Peyer's patch (tissue), 4 donors: ENCODE measurements around the gene MOB3C. TPM values are rescaled to one million over a fixed set of nuclear protein-coding genes. Genes with fewer than 3 reads are reported as not detected.
A peak's percentile ranks its signal among the peaks of the same experiment; 100 is the strongest.
"Not testable (repeated sequence)": the region's sequence is repeated elsewhere in the genome, so short reads cannot be mapped to it uniquely, and the experiment has no call there.

Experiments
- DNase-seq, 3 donors: peaks; one replicate each; pipeline ENCODE4 v3.0.0-alpha.2; 2017 to 2019
- H3K27ac ChIP-seq, 4 donors: fragments of 200-600 bp; sonication (generic); one replicate each; pipeline ENCODE4 v1.5.1; 2016 to 2019
- H3K27me3 ChIP-seq, 2 donors: fragments of 200-600 bp; sonication (generic); one replicate each; pipeline ENCODE4 v1.5.1; 2019
- H3K36me3 ChIP-seq, 3 donors: fragments of 200-600 bp; sonication (generic); one replicate each; pipeline ENCODE4 v1.5.1; 2016 to 2019
- H3K4me1 ChIP-seq, 4 donors: fragments of 200-600 bp; sonication (generic); one replicate each; pipeline ENCODE4 v1.5.1; 2016 to 2019
- H3K4me3 ChIP-seq, 4 donors: fragments of 200-600 bp; sonication (generic); 1 replicate in 3 of 4; 2 replicates in 1 of 4; pipeline ENCODE4 v1.5.1; 2016 to 2019; ENCODE audit warnings: mild to moderate bottlenecking in 1 of 4
- H3K9me3 ChIP-seq, 4 donors: fragments of 200-600 bp; sonication (generic); one replicate each; pipeline ENCODE4 v1.5.1; 2016 to 2019; ENCODE audit warnings: mild to moderate bottlenecking in 1 of 4
- POLR2A ChIP-seq, 2 donors: fragments of 450-650 bp; IDR thresholded peaks; one replicate each; pipeline ENCODE4 v1.5.1; 2017; ENCODE audit warnings: antibody characterized with exemption in 2 of 2, mild to moderate bottlenecking in 2 of 2, moderate library complexity in 2 of 2
- total RNA-seq, 4 donors: library from RNA; depleted of rRNA; stranded (reverse); fragments of >200 nt; gene quantifications; one replicate each; pipeline ENCODE4 v1.1.0, GENCODE V29; 2016
- TF ChIP-seq, protein P1 (sequence below), 6 experiments: fragments of 450-650 bp in 4 of 6; fragments of 200-600 bp in 2 of 6; sonication (generic) in 1 of 6; IDR thresholded peaks; one replicate each; pipeline ENCODE4 v1.5.1; 2017 to 2019; ENCODE audit warnings: antibody characterized with exemption in 6 of 6, mild to moderate bottlenecking in 3 of 6, moderate library complexity in 1 of 6

The MOB3C gene
- 10 to 100 TPM in 3 of 4 donors, 1 to 10 TPM in 1; 7.7 to 22.3 (median 14.5) TPM for total RNA-seq

DNA sequence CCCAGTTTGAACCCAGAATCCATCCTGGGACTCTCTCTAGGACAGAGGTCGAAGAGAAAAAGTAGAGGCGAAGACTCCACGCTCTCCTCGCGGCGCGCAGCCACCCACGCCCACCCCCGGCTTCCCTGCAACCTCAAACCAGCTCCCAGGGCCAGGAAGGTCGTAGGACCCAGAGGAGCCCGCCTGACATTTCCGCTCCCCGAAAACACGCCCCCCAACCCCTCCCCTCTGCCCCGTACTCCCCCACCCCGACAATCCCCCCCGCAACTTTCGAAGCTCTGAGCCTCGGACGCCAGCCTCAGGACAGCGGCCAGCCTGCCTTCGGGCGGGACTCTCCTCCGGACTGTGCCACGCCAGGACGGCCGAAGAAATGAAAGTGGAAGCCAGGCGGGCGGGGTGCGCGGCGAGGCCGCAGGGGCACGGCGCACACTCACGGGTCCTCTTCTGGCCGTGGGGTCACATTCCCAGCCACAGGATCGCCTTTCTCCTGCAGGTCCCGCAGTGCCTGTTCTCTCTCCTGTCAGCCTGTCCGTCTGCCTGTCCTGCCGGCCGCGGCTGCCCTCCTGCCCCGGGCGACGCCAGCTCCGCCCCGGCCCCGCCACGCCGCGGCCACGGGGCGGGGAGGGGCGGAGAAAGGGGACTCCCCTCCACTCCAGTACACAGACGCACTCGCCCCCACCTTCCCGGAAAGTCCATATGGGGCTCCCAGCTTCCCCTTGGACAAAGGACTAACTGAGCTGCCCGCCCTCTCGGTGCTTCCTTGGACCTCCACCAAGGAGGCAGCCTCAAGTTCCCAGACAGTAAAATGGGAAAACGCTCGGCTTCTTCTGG, at the start of gene MOB3C:
Gene MOB3C, minus strand, starts transcription at position 535 of the 831 bp plus-strand sequence. CDS start 3,490 bp downstream, outside the sequence.
- Histone ChIP-seq H3K27me3 (no peaks in the 10 kb centered on the region), H3K4me3 (peak within 1 kb of the TSS; percentile 63 to 98 (median 76)), H3K9me3 (no peaks in the 10 kb centered on the region), H3K27ac (peak within 1 kb of the TSS; percentile 83 to 95 (median 92)), H3K36me3 (peaks cover 0 to 15% (median 0%) of the 10 kb centered on the region in 3 donors), H3K4me1 (peaks cover 0 to 51% (median 9%) of the 10 kb centered on the region in 4 donors)
- TF ChIP-seq, protein P1, sequence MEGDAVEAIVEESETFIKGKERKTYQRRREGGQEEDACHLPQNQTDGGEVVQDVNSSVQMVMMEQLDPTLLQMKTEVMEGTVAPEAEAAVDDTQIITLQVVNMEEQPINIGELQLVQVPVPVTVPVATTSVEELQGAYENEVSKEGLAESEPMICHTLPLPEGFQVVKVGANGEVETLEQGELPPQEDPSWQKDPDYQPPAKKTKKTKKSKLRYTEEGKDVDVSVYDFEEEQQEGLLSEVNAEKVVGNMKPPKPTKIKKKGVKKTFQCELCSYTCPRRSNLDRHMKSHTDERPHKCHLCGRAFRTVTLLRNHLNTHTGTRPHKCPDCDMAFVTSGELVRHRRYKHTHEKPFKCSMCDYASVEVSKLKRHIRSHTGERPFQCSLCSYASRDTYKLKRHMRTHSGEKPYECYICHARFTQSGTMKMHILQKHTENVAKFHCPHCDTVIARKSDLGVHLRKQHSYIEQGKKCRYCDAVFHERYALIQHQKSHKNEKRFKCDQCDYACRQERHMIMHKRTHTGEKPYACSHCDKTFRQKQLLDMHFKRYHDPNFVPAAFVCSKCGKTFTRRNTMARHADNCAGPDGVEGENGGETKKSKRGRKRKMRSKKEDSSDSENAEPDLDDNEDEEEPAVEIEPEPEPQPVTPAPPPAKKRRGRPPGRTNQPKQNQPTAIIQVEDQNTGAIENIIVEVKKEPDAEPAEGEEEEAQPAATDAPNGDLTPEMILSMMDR (IDR thresholded peaks at IDR 0.05) = peak in 2 of 6 experiments; percentile 3 to 8
- peak; percentile 60 to 69 for TF ChIP-seq POLR2A (IDR thresholded peaks at IDR 0.05)
- DNase-seq = peak; percentile 74 to 88 (median 86)

DNA sequence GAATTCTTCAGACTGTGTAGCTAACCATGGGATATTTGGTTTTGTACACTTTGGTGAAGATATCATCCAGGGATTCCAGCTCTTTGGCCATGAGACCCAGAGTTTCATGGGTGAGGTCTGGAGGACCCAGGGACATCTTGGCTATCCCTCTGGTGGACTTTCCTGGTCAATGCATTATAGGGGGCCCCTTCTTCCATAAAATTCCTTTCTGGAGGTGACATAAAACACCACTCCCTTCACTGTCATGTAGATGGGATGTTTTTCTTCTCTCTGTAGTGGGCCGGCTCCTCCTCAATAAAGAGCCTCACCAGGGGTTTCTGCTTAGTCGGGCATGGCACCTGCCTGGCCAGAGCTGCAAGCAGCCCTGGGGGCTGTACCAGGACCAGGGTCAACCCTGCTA, 49.4 kb upstream of the MOB3C start:
- no peaks in the 10 kb centered on the region for H3K27me3 ChIP-seq
- TF ChIP-seq POLR2A (IDR thresholded peaks at IDR 0.05) = no peak
- TF ChIP-seq, protein P1 (IDR thresholded peaks at IDR 0.05) = no peak
- no peak overlapping the region for H3K4me3 ChIP-seq
- H3K9me3 ChIP-seq = no peaks in the 10 kb centered on the region
- H3K4me1 ChIP-seq = peaks cover 0 to 12% (median 0%) of the 10 kb centered on the region in 4 donors
- H3K36me3 ChIP-seq = peaks cover 0 to 18% (median 0%) of the 10 kb centered on the region in 3 donors
- H3K27ac ChIP-seq = no peak overlapping the region
- no peak for DNase-seq

DNA sequence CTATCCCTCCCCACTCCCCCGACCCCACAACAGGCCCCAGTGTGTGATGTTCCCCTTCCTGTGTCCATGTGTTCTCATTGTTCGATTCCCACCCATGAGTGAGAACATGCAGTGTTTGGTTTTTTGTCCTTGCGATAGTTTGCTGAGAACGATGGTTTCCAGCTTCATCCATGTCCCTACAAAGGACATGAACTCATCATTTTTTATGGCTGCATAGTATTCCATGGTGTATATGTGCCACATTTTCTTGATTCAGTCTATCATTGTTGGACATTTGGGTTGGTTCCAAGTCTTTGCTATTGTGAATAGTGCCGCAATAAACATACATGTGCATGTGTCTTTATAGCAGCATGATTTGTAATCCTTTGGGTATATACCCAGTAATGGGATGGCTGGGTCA, 46.3 kb upstream of the MOB3C start:
- DNase-seq, H3K9me3 ChIP-seq, H3K4me3 ChIP-seq, H3K27me3 ChIP-seq, H3K27ac ChIP-seq: not testable (repeated sequence)
- peaks cover 0 to 34% (median 0%) of the 10 kb centered on the region in 3 donors for H3K36me3 ChIP-seq
- H3K4me1 ChIP-seq = peaks cover 0 to 12% (median 0%) of the 10 kb centered on the region in 4 donors

DNA sequence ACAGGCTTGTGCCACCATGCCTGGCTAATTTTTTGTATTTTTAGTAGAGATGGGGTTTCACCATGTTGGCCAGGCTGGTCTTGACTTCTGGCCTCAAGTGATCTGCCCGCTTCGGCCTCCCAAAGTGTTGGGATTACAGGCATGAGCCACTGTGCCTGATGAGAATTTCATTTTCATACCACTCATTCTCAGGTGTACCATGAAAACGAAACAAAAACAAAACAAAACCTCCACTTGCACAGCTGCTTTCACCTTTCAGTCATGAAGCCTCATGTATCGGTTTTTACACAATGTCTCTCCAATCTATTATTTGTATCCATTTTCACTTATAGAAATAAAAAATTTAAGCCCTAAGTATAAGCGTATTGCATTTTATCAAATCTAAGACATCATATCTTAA, 43.5 kb upstream of the MOB3C start:
- not testable (repeated sequence) for DNase-seq, H3K4me1 ChIP-seq, H3K9me3 ChIP-seq, H3K27ac ChIP-seq, H3K4me3 ChIP-seq, H3K27me3 ChIP-seq
- H3K36me3 ChIP-seq = peaks cover 0 to 57% (median 0%) of the 10 kb centered on the region in 3 donors

DNA sequence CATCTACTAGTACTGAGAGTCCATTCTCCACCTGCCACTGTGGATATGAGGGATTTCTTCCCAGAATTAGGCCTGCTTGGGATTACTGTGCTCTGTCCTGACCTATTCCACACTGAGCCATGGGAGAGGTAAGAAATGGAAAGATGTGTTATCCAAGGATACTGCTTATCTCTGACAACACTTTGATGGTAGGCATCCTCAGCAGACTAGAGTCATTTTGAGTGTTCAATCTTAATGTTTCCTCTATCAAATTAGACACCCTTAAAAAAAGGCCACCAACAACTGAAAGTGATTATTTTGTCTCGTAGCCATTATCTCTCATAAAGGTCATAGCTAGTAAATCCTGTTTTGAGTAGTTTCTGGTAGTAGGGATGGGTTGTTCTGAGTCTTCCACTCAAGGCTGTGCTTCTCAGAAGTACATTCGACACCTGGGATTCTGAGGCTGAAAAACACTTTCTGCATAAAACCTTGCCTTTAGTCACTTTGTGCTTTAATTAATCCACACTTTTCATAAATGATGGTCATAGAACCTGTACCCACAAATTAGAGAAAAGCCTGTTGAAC, 42.8 kb upstream of the MOB3C start:
- Histone ChIP-seq H3K27ac (no peak overlapping the region), H3K4me1 (no peaks in the 10 kb centered on the region), H3K27me3 (no peaks in the 10 kb centered on the region), H3K4me3 (no peak overlapping the region), H3K9me3 (no peaks in the 10 kb centered on the region), H3K36me3 (peaks cover 0 to 55% (median 0%) of the 10 kb centered on the region in 3 donors)
- DNase-seq = no peak
- TF ChIP-seq POLR2A (IDR thresholded peaks at IDR 0.05) = no peak
- TF ChIP-seq, protein P1 (IDR thresholded peaks at IDR 0.05) = no peak

DNA sequence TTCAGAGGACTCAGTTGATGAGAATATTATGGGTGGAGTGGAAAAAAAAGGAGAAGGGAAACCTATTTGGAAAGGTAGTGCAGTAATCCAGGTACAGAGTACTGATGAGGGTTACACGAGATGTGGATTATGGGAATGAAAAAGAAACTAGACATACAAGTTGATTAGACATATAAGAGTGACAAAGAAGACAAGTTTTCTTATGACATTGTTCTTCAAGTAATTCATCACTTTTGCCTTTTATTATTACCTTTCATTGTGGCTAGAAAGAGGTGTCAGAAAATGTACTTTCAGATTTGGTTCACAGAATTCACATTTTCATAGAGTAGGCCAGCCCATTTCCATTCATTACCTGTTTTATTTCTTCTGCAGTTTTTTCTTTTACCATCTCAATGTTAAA, 41.2 kb upstream of the MOB3C start:
- H3K27ac ChIP-seq = no peak overlapping the region
- no peak for DNase-seq
- H3K4me1 ChIP-seq = peaks cover 0 to 3% (median 0%) of the 10 kb centered on the region in 4 donors
- H3K9me3 ChIP-seq = no peaks in the 10 kb centered on the region
- no peak for TF ChIP-seq POLR2A (IDR thresholded peaks at IDR 0.05)
- TF ChIP-seq, protein P1 (IDR thresholded peaks at IDR 0.05) = no peak
- H3K36me3 ChIP-seq = peaks cover 0 to 46% (median 0%) of the 10 kb centered on the region in 3 donors
- H3K27me3 ChIP-seq = no peaks in the 10 kb centered on the region
- H3K4me3 ChIP-seq = no peak overlapping the region
